ENCODE measurements around the gene CBX6.

The CBX6 gene

GRCh38 chr22:38872831-38873248 lies 824 bp upstream of the CBX6 start:
- Histone ChIP-seq H3K4me1 (peaks cover 10 to 40% (median 34%) of the 10 kb centered on the region in 4 donors), H3K4me3 (peak overlapping the region; percentile 70 to 93), H3K36me3 (peaks cover 16 to 20% (median 18%) of the 10 kb centered on the region in 3 donors), H3K9me3 (no peaks in the 10 kb centered on the region), H3K27me3 (no peaks in the 10 kb centered on the region), H3K27ac (peak overlapping the region; percentile 95 to 98)
- DNase-seq, result peak; percentile 68 to 81
- intact Hi-C loops (cut with DNase I; ENCODE audit: low total_unique reads), result loop anchor here (5.0 kb wide), 2 partner anchors 54 to 109 kb away; partner anchors contain the start of gene APOBEC3B
- no peak for TF ChIP-seq CTCF (IDR thresholded peaks at IDR 0.05)

GRCh38 chr22:38871360-38872171 lies 450 bp downstream of the CBX6 start:
- peak in 1 of 2 donors; percentile 68 for DNase-seq
- H3K9me3 ChIP-seq, result no peaks in the 10 kb centered on the region
- no peaks in the 10 kb centered on the region for H3K27me3 ChIP-seq
- intact Hi-C loops (cut with DNase I; ENCODE audit: low total_unique reads), result loop anchor here (5.0 kb wide), 2 partner anchors 56 to 111 kb away; partner anchors contain the start of gene APOBEC3B
- H3K27ac ChIP-seq, result peak overlapping the region; percentile 95 to 98
- H3K4me3 ChIP-seq, result peak overlapping the region; percentile 70 to 93
- peaks cover 22 to 31% (median 27%) of the 10 kb centered on the region in 3 donors for H3K36me3 ChIP-seq
- no peak for TF ChIP-seq CTCF (IDR thresholded peaks at IDR 0.05)
- H3K4me1 ChIP-seq, result peaks cover 10 to 53% (median 39%) of the 10 kb centered on the region in 4 donors

GRCh38 chr22:38870791-38871359 lies 1.1 kb downstream of the CBX6 start:
- TF ChIP-seq CTCF (IDR thresholded peaks at IDR 0.05), result no peak
- H3K36me3 ChIP-seq, result peaks cover 28 to 38% (median 34%) of the 10 kb centered on the region in 3 donors
- peak overlapping the region; percentile 95 to 98 for H3K27ac ChIP-seq
- no peaks in the 10 kb centered on the region for H3K27me3 ChIP-seq
- peak in 1 of 2 donors; percentile 62 for DNase-seq
- peak overlapping the region; percentile 70 to 93 for H3K4me3 ChIP-seq
- intact Hi-C loops (cut with DNase I; ENCODE audit: low total_unique reads), result loop anchor here (5.0 kb wide), 2 partner anchors 56 to 111 kb away; partner anchors contain the start of gene APOBEC3B
- H3K9me3 ChIP-seq, result no peaks in the 10 kb centered on the region
- H3K4me1 ChIP-seq, result peaks cover 10 to 60% (median 44%) of the 10 kb centered on the region in 4 donors

- peaks cover 10 to 65% (median 49%) of the 10 kb centered on the region in 4 donors for H3K4me1 ChIP-seq
- H3K9me3 ChIP-seq, result no peaks in the 10 kb centered on the region
- TF ChIP-seq CTCF (IDR thresholded peaks at IDR 0.05), result peak; percentile 88 to 96
- peaks cover 32 to 43% (median 39%) of the 10 kb centered on the region in 3 donors for H3K36me3 ChIP-seq
- no peaks in the 10 kb centered on the region for H3K27me3 ChIP-seq
- intact Hi-C loops (cut with DNase I; ENCODE audit: low total_unique reads), result loop anchor here (5.0 kb wide), 2 partner anchors 57 to 112 kb away; partner anchors contain the start of gene APOBEC3B
- H3K4me3 ChIP-seq, result peak overlapping the region; percentile 70 to 93
- H3K27ac ChIP-seq, result peak overlapping the region; percentile 95 to 98
- DNase-seq, result peak; percentile 90 to 95
Measured at GRCh38 chr22:38870312-38870741, 1.7 kb downstream of the CBX6 start.

- Histone ChIP-seq H3K4me3 (peak overlapping the region in 1 of 2 donors; percentile 70), H3K4me1 (peaks cover 10 to 72% (median 56%) of the 10 kb centered on the region in 4 donors), H3K36me3 (peaks cover 32 to 48% (median 42%) of the 10 kb centered on the region in 3 donors), H3K27ac (peak overlapping the region; percentile 4 to 98), H3K27me3 (no peaks in the 10 kb centered on the region), H3K9me3 (no peaks in the 10 kb centered on the region)
- no peak for TF ChIP-seq CTCF (IDR thresholded peaks at IDR 0.05)
- peak in 1 of 2 donors; percentile 44 for DNase-seq
- intact Hi-C loops (cut with DNase I; ENCODE audit: low total_unique reads), result loop anchor here (5.0 kb wide), 4 partner anchors 58 to 253 kb away; partner anchors contain the start of gene APOBEC3B
Measured at GRCh38 chr22:38869663-38870062, 2.4 kb downstream of the CBX6 start.
